SU-DHL-6 (cell line): Measurements from ENCODE around the gene MXD3.
A peak's percentile ranks its signal among the peaks of the same experiment; 100 is the strongest.

ENCODE experiments used
- H2AFZ ChIP-seq: fragments of 200-600 bp; sonication (generic); 2 replicates; pipeline ENCODE4 v1.6.1; 2014; ENCODE audit warnings: low read depth, mild to moderate bottlenecking, moderate library complexity, mixed read lengths, antibody characterized with exemption, low read length; ENCODE audit not compliant: severe bottlenecking
- H3F3A ChIP-seq: fragments of 200-600 bp; shearing (Covaris generic); 2 replicates; pipeline ENCODE4 v1.6.0; 2016; ENCODE audit warnings: antibody characterized with exemption, mild to moderate bottlenecking; ENCODE audit not compliant: insufficient read depth
- H3K27ac ChIP-seq: fragments of 200-600 bp; sonication (generic); 2 replicates; pipeline ENCODE4 v1.5.1; 2016; ENCODE audit warnings: low read depth, mild to moderate bottlenecking, low read length, moderate library complexity, mixed read lengths
- H3K27me3 ChIP-seq: fragments of 200-600 bp; sonication (generic), shearing (Covaris generic); 2 replicates; pipeline ENCODE4 v1.6.0; 2014; ENCODE audit warnings: mild to moderate bottlenecking, low read length
- H3K36me3 ChIP-seq: fragments of 200-600 bp; sonication (generic); 2 replicates; pipeline ENCODE4 v1.6.1; 2014; ENCODE audit warnings: mild to moderate bottlenecking, low read length, mixed read lengths
- H3K4me2 ChIP-seq: fragments of 300-600, 200-600 bp; shearing (Covaris generic), sonication (generic); 2 replicates; pipeline ENCODE4 v1.6.0; 2014; ENCODE audit warnings: low read length, low read depth, mild to moderate bottlenecking; ENCODE audit not compliant: poor library complexity, severe bottlenecking
- H3K4me3 ChIP-seq: fragments of 200-600 bp; sonication (generic); 2 replicates; pipeline ENCODE4 v1.5.1; 2014; ENCODE audit warnings: antibody characterized with exemption, low read length, mild to moderate bottlenecking, mixed read lengths; ENCODE audit not compliant: insufficient read depth, poor library complexity, severe bottlenecking
- H3K79me2 ChIP-seq: fragments of 200-600 bp; sonication (generic); 2 replicates; pipeline ENCODE4 v1.6.1; 2014; ENCODE audit warnings: mild to moderate bottlenecking, low read length, moderate library complexity; ENCODE audit not compliant: insufficient read depth
- H3K9ac ChIP-seq: fragments of 200-600 bp; sonication (generic); 2 replicates; pipeline ENCODE4 v1.7.0; 2014; ENCODE audit warnings: mild to moderate bottlenecking, low read length
- H3K9me2 ChIP-seq: fragments of 200-600 bp; sonication (generic); replicated peaks from 2 replicates; pipeline ENCODE4 v1.6.1; 2014; ENCODE audit warnings: low read length; ENCODE audit not compliant: insufficient read depth
- H3K9me3 ChIP-seq: fragments of 200-600 bp; sonication (generic); 2 replicates; pipeline ENCODE4 v1.6.1; 2014; ENCODE audit warnings: low read length, mixed read lengths; ENCODE audit not compliant: insufficient read depth
- H4K20me1 ChIP-seq: fragments of 200-600 bp; sonication (generic); 2 replicates; pipeline ENCODE4 v1.6.1; 2014; ENCODE audit warnings: low read depth, mild to moderate bottlenecking, antibody characterized with exemption, low read length, moderate library complexity, mixed read lengths
- CTCF ChIP-seq: fragments of 200-600 bp; sonication (generic); IDR thresholded peaks from one replicate; pipeline ENCODE4 v1.5.1; 2017; ENCODE audit warnings: antibody characterized with exemption, mild to moderate bottlenecking, low read length, moderate library complexity; ENCODE audit not compliant: insufficient read depth, poor library complexity, severe bottlenecking
- EZH2phosphoT487 ChIP-seq: fragments of 200-600 bp; sonication (generic), shearing (Covaris generic); conservative IDR thresholded peaks from 2 replicates; pipeline ENCODE4 v1.6.1; 2018; ENCODE audit warnings: mild to moderate bottlenecking, antibody characterized with exemption, low read length, moderate library complexity, mixed read lengths

Gene MXD3

GRCh38 chr5:177304392-177305119, 7.1 kb downstream of the MXD3 start:
- Histone ChIP-seq H3K4me2 (peak overlapping the region; percentile 74), H4K20me1 (no peaks in the 10 kb centered on the region), H3F3A (peaks cover 51% of the 10 kb centered on the region), H2AFZ (no peak overlapping the region), H3K9me3 (no peaks in the 10 kb centered on the region), H3K36me3 (0 out of 2 replicates have a peak, but pooled peaks cover 2% of the 10 kb centered on the region), H3K4me3 (peak overlapping the region; percentile 77), H3K27me3 (no peaks in the 10 kb centered on the region), H3K79me2 (peaks cover 23% of the 10 kb centered on the region), H3K9me2 (no peaks in the 10 kb centered on the region), H3K27ac (peak overlapping the region; percentile 58), H3K9ac (peak overlapping the region; percentile 87)
- TF ChIP-seq EZH2phosphoT487 (no peak), CTCF (no peak)

- Histone ChIP-seq H3K9me2 (no peaks in the 10 kb centered on the region), H3K9me3 (no peaks in the 10 kb centered on the region), H3K36me3 (0 out of 2 replicates have a peak, but pooled peaks cover 2% of the 10 kb centered on the region), H3K4me3 (peak overlapping the region; percentile 77), H3K9ac (peak overlapping the region; percentile 87), H3K27me3 (no peaks in the 10 kb centered on the region), H2AFZ (peak overlapping the region; percentile 30), H3F3A (peaks cover 52% of the 10 kb centered on the region), H3K79me2 (peaks cover 23% of the 10 kb centered on the region), H4K20me1 (no peaks in the 10 kb centered on the region), H3K27ac (peak overlapping the region; percentile 58), H3K4me2 (peak overlapping the region; percentile 74)
- no peak for TF ChIP-seq CTCF
Measured at GRCh38 chr5:177303925-177304391, 7.7 kb downstream of the MXD3 start.

GRCh38 chr5:177303121-177303924, 8.4 kb downstream of the MXD3 start, which contains the start of the genes PRELID1 and RAB24:
Gene PRELID1 (plus strand): TSS chr5:177303799. CDS start chr5:177303986, 187 bp downstream.
Gene RAB24 (minus strand): TSS chr5:177303719. CDS start chr5:177303288, 431 bp downstream.
- no peaks in the 10 kb centered on the region for H3K9me2 ChIP-seq
- peak within 1 kb of the TSS; percentile 75 for H3K27ac ChIP-seq
- peaks cover 58% of the 10 kb centered on the region for H3F3A ChIP-seq
- H3K9me3 ChIP-seq: no peaks in the 10 kb centered on the region
- peaks cover 23% of the 10 kb centered on the region for H3K79me2 ChIP-seq
- H3K9ac ChIP-seq: peak within 1 kb of the TSS; percentile 87
- peak within 1 kb of the TSS; percentile 74 for H3K4me2 ChIP-seq
- 0 out of 2 replicates have a peak, but pooled peaks cover 2% of the 10 kb centered on the region for H3K36me3 ChIP-seq
- TF ChIP-seq EZH2phosphoT487 (no peak), CTCF (peak; percentile 21)
- no peaks in the 10 kb centered on the region for H4K20me1 ChIP-seq
- peak within 1 kb of the TSS; percentile 77 for H3K4me3 ChIP-seq
- no peaks in the 10 kb centered on the region for H3K27me3 ChIP-seq
- peak within 1 kb of the TSS; percentile 49 for H2AFZ ChIP-seq
